Uterus (tissue), 4 donors: Measurements from ENCODE around the gene CAPN11. TPM values are rescaled to one million over a fixed set of nuclear protein-coding genes. Genes with fewer than 3 reads are reported as not detected.
A peak's percentile ranks its signal among the peaks of the same experiment; 100 is the strongest.

Experiments
- DNase-seq, 2 donors: peaks; one replicate each; pipeline ENCODE4 v3.0.0-alpha.2; 2019 to 2020
- H3K27ac ChIP-seq, 2 donors: fragments of 200-600 bp; sonication (generic); 1 replicate in 1 of 2; 2 replicates in 1 of 2; pipeline ENCODE4 v1.5.1; 2016 to 2018
- H3K27me3 ChIP-seq, 2 donors: fragments of 200-600 bp; sonication (generic); one replicate each; pipeline ENCODE4 v1.5.1; 2018 to 2019; ENCODE audit warnings: control low read depth in 1 of 2
- H3K36me3 ChIP-seq, 2 donors: fragments of 200-600 bp; sonication (generic); one replicate each; pipeline ENCODE4 v1.5.1; 2019; ENCODE audit warnings: control low read depth in 1 of 2
- H3K4me1 ChIP-seq, 2 donors: fragments of 200-600 bp; sonication (generic); one replicate each; pipeline ENCODE4 v1.5.1; 2018 to 2019; ENCODE audit warnings: control low read depth in 1 of 2
- H3K4me3 ChIP-seq, 2 donors: fragments of 200-600 bp; sonication (generic); 1 replicate in 1 of 2; 2 replicates in 1 of 2; pipeline ENCODE4 v1.5.1; 2018 to 2019; ENCODE audit warnings: mild to moderate bottlenecking in 1 of 2
- H3K9me3 ChIP-seq, 2 donors: fragments of 200-600 bp; sonication (generic); one replicate each; pipeline ENCODE4 v1.5.1; 2019; ENCODE audit warnings: control low read depth in 1 of 2
- CTCF ChIP-seq, 4 experiments: fragments of 200-600 bp in 2 of 4; fragments of 450-650 bp in 2 of 4; sonication (generic) in 2 of 4; IDR thresholded peaks; one replicate each; pipeline ENCODE4 v1.5.1; 2016 to 2019; ENCODE audit warnings: antibody characterized with exemption in 4 of 4, mild to moderate bottlenecking in 2 of 4, moderate library complexity in 1 of 4
- POLR2A ChIP-seq, 2 donors: fragments of 450-650 bp; IDR thresholded peaks; one replicate each; pipeline ENCODE4 v1.6.1; 2016; ENCODE audit warnings: antibody characterized with exemption in 2 of 2, mild to moderate bottlenecking in 1 of 2, moderate library complexity in 1 of 2
- intact Hi-C: fragments of 100-400 bp; cut with DNase I; formaldehyde crosslinking; loops from one replicate; pipeline ENCODE4 v1.15.1; 2023; ENCODE audit warnings: low total_unique reads
- total RNA-seq, 4 donors: library from RNA; depleted of rRNA in 3 of 4; stranded (reverse); fragments of >200 nt in 3 of 4; gene quantifications; one replicate each; pipeline versions ENCODE4 v1.1.0 to v1.2.4, GENCODE V29; 2014 to 2023
- donor health status: DM: yes; HTN: yes; CAD: no.

CAPN11 gene
- total RNA-seq, 4 donors from 2014 or later: 1.5 TPM; not detected in 3

- peaks cover 0 to 4% of the 10 kb centered on the region in 2 donors for H3K4me1 ChIP-seq
- no peaks in the 10 kb centered on the region for H3K36me3 ChIP-seq
- no peak overlapping the region for H3K4me3 ChIP-seq
- no peak for TF ChIP-seq POLR2A (IDR thresholded peaks at IDR 0.05)
- intact Hi-C loops: loop anchor here (10.0 kb wide), 1 partner anchor 58 kb away; no protein-coding TSS in a partner anchor
- H3K9me3 ChIP-seq: no peaks in the 10 kb centered on the region
- no peak overlapping the region for H3K27ac ChIP-seq
- no peak for DNase-seq
- no peaks in the 10 kb centered on the region for H3K27me3 ChIP-seq
Measured at GRCh38 chr6:44176762-44177509, 18.3 kb downstream of the CAPN11 start.

- Histone ChIP-seq H3K9me3 (no peaks in the 10 kb centered on the region), H3K27ac (peak overlapping the region in 1 of 2 donors; percentile 26), H3K36me3 (no peaks in the 10 kb centered on the region), H3K27me3 (no peaks in the 10 kb centered on the region), H3K4me1 (peaks cover 0 to 3% of the 10 kb centered on the region in 2 donors), H3K4me3 (no peak overlapping the region)
- DNase-seq: peak; percentile 61 to 64
- TF ChIP-seq POLR2A (IDR thresholded peaks at IDR 0.05) (no peak), CTCF (IDR thresholded peaks at IDR 0.05) (no peak)
- intact Hi-C loops: loop anchor here (10.0 kb wide), 1 partner anchor 57 kb away; no protein-coding TSS in a partner anchor
Measured at GRCh38 chr6:44177691-44178423, 19.2 kb downstream of the CAPN11 start.

- intact Hi-C loops: loop anchor here (10.0 kb wide), 1 partner anchor 56 kb away; no protein-coding TSS in a partner anchor
- Histone ChIP-seq H3K27ac (peak overlapping the region in 1 of 2 donors; percentile 33), H3K9me3 (no peaks in the 10 kb centered on the region), H3K27me3 (no peaks in the 10 kb centered on the region), H3K4me3 (no peak overlapping the region), H3K36me3 (no peaks in the 10 kb centered on the region), H3K4me1 (no peaks in the 10 kb centered on the region)
- TF ChIP-seq CTCF (IDR thresholded peaks at IDR 0.05): no peak
- TF ChIP-seq POLR2A (IDR thresholded peaks at IDR 0.05): no peak
- no peak for DNase-seq
Measured at GRCh38 chr6:44178424-44179071, 19.9 kb downstream of the CAPN11 start.

- DNase-seq: no peak
- Histone ChIP-seq H3K4me3 (no peak overlapping the region), H3K4me1 (no peaks in the 10 kb centered on the region), H3K27ac (peak overlapping the region in 1 of 2 donors; percentile 33), H3K27me3 (no peaks in the 10 kb centered on the region), H3K36me3 (no peaks in the 10 kb centered on the region), H3K9me3 (no peaks in the 10 kb centered on the region)
- TF ChIP-seq POLR2A (IDR thresholded peaks at IDR 0.05): no peak
- TF ChIP-seq CTCF (IDR thresholded peaks at IDR 0.05): no peak
- intact Hi-C loops: loop anchor here (10.0 kb wide), 1 partner anchor 56 kb away; no protein-coding TSS in a partner anchor
Measured at GRCh38 chr6:44179072-44179536, 20.5 kb downstream of the CAPN11 start.

- no peaks in the 10 kb centered on the region for H3K9me3 ChIP-seq
- no peaks in the 10 kb centered on the region for H3K27me3 ChIP-seq
- DNase-seq: no peak
- intact Hi-C loops: loop anchor here (10.0 kb wide), 1 partner anchor 55 kb away; no protein-coding TSS in a partner anchor
- H3K4me3 ChIP-seq: no peak overlapping the region
- H3K4me1 ChIP-seq: no peaks in the 10 kb centered on the region
- no peak for TF ChIP-seq CTCF (IDR thresholded peaks at IDR 0.05)
- TF ChIP-seq POLR2A (IDR thresholded peaks at IDR 0.05): no peak
- no peak overlapping the region for H3K27ac ChIP-seq
- no peaks in the 10 kb centered on the region for H3K36me3 ChIP-seq
Measured at GRCh38 chr6:44179648-44180047, 21.0 kb downstream of the CAPN11 start.
